ENCODE measurements around the gene TJP1. TPM values are rescaled to one million over a fixed set of nuclear protein-coding genes. Genes with fewer than 3 reads are reported as not detected.

TJP1 gene
- polyA plus RNA-seq, 4 donors: 19.5 to 61.8 (median 29.8) TPM

GRCh38 chr15:29800491-29801366, 21.5 kb downstream of the TJP1 start:
- no peaks in the 10 kb centered on the region for H3K9me3 ChIP-seq (ENCODE audit: control insufficient read depth in 2 of 2, insufficient read depth in 1 of 2, low read depth in 1 of 2, low read length in 1 of 2)
- DNase-seq: no peak
- H3K27me3 ChIP-seq (ENCODE audit: control insufficient read depth in 3 of 3, insufficient read depth in 3 of 3, low read length in 3 of 3): no peaks in the 10 kb centered on the region
- peaks cover 0 to 3% (median 3%) of the 10 kb centered on the region in 3 donors for H3K4me1 ChIP-seq (ENCODE audit: control insufficient read depth in 3 of 3, insufficient read depth in 2 of 3, low read depth in 1 of 3, low read length in 2 of 3)
- FAIRE-seq: no peak
- peaks cover 0 to 6% (median 0%) of the 10 kb centered on the region in 3 donors for H3K36me3 ChIP-seq (ENCODE audit: control insufficient read depth in 3 of 3, insufficient read depth in 2 of 3, low read depth in 1 of 3, low read length in 3 of 3)
- H3K27ac ChIP-seq (ENCODE audit: low read depth in 1 of 3, low read length in 2 of 3): no peak overlapping the region
- no peak overlapping the region for H3K4me3 ChIP-seq (ENCODE audit: low read depth in 1 of 3, low read length in 3 of 3)
- WGBS, 3 donors: 52 to 82% (median 65%) methylated on average over 7 of the region's 7 CpGs

DNA sequence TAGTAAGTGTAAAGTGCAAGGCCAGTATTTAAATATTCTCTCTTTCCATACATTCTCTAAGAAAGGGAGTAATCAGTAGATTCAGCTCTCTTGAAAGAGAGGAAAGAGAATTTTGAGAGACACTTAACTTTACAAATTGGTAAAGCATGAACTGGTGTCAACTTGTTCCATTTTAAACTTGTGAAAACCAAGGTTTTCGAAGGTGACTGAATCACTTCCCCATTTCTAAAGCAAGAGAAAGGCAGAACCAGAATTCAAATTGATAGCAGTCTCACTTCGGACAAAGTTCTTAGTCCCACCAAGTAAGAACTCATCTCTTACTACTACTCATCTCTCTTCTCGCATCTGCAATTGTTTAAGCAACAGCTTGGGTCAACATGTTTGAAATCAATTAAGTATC, 22.4 kb downstream of the TJP1 start:
- DNase-seq: no peak
- H3K4me1 ChIP-seq (ENCODE audit: control insufficient read depth in 3 of 3, insufficient read depth in 2 of 3, low read depth in 1 of 3, low read length in 2 of 3): peaks cover 0 to 3% (median 3%) of the 10 kb centered on the region in 3 donors
- H3K27ac ChIP-seq (ENCODE audit: low read depth in 1 of 3, low read length in 2 of 3): no peak overlapping the region
- WGBS, 3 donors: 69 to 86% (median 79%) methylated on average over 3 of the region's 3 CpGs
- H3K4me3 ChIP-seq (ENCODE audit: low read depth in 1 of 3, low read length in 3 of 3): no peak overlapping the region
- H3K9me3 ChIP-seq (ENCODE audit: control insufficient read depth in 2 of 2, insufficient read depth in 1 of 2, low read depth in 1 of 2, low read length in 1 of 2): no peaks in the 10 kb centered on the region
- H3K27me3 ChIP-seq (ENCODE audit: control insufficient read depth in 3 of 3, insufficient read depth in 3 of 3, low read length in 3 of 3): no peaks in the 10 kb centered on the region
- H3K36me3 ChIP-seq (ENCODE audit: control insufficient read depth in 3 of 3, insufficient read depth in 2 of 3, low read depth in 1 of 3, low read length in 3 of 3): peaks cover 0 to 8% (median 0%) of the 10 kb centered on the region in 3 donors
- FAIRE-seq: no peak

- no peak overlapping the region for H3K27ac ChIP-seq (ENCODE audit: low read depth in 1 of 3, low read length in 2 of 3)
- no peak for FAIRE-seq
- DNase-seq: no peak
- H3K9me3 ChIP-seq (ENCODE audit: control insufficient read depth in 2 of 2, insufficient read depth in 1 of 2, low read depth in 1 of 2, low read length in 1 of 2): no peaks in the 10 kb centered on the region
- H3K4me1 ChIP-seq (ENCODE audit: control insufficient read depth in 3 of 3, insufficient read depth in 2 of 3, low read depth in 1 of 3, low read length in 2 of 3): no peaks in the 10 kb centered on the region
- no peaks in the 10 kb centered on the region for H3K27me3 ChIP-seq (ENCODE audit: control insufficient read depth in 3 of 3, insufficient read depth in 3 of 3, low read length in 3 of 3)
- H3K36me3 ChIP-seq (ENCODE audit: control insufficient read depth in 3 of 3, insufficient read depth in 2 of 3, low read depth in 1 of 3, low read length in 3 of 3): peaks cover 0 to 10% (median 0%) of the 10 kb centered on the region in 3 donors
- 61 to 88% (median 73%) methylated on average over 1 of the region's 1 CpG for WGBS, 3 donors
- no peak overlapping the region for H3K4me3 ChIP-seq (ENCODE audit: low read depth in 1 of 3, low read length in 3 of 3)
Observed at GRCh38 chr15:29795610-29796009, 26.7 kb downstream of the TJP1 start.

GRCh38 chr15:29792426-29793159, 29.7 kb downstream of the TJP1 start:
- H3K4me1 ChIP-seq (ENCODE audit: control insufficient read depth in 3 of 3, insufficient read depth in 2 of 3, low read depth in 1 of 3, low read length in 2 of 3): peaks cover 0 to 3% (median 0%) of the 10 kb centered on the region in 3 donors
- no peaks in the 10 kb centered on the region for H3K27me3 ChIP-seq (ENCODE audit: control insufficient read depth in 3 of 3, insufficient read depth in 3 of 3, low read length in 3 of 3)
- no peak overlapping the region for H3K4me3 ChIP-seq (ENCODE audit: low read depth in 1 of 3, low read length in 3 of 3)
- no peak for FAIRE-seq
- no peak for DNase-seq
- peaks cover 0 to 6% (median 0%) of the 10 kb centered on the region in 3 donors for H3K36me3 ChIP-seq (ENCODE audit: control insufficient read depth in 3 of 3, insufficient read depth in 2 of 3, low read depth in 1 of 3, low read length in 3 of 3)
- 84 to 91% (median 91%) methylated on average over 2 of the region's 2 CpGs for WGBS, 3 donors
- no peaks in the 10 kb centered on the region for H3K9me3 ChIP-seq (ENCODE audit: control insufficient read depth in 2 of 2, insufficient read depth in 1 of 2, low read depth in 1 of 2, low read length in 1 of 2)
- no peak overlapping the region for H3K27ac ChIP-seq (ENCODE audit: low read depth in 1 of 3, low read length in 2 of 3)

- FAIRE-seq (no peak), DNase-seq (no peak)
- Histone ChIP-seq H3K9me3 (ENCODE audit: control insufficient read depth in 2 of 2, insufficient read depth in 1 of 2, low read depth in 1 of 2, low read length in 1 of 2) (no peaks in the 10 kb centered on the region), H3K36me3 (ENCODE audit: control insufficient read depth in 3 of 3, insufficient read depth in 2 of 3, low read depth in 1 of 3, low read length in 3 of 3) (peaks cover 0 to 4% (median 0%) of the 10 kb centered on the region in 3 donors), H3K4me3 (ENCODE audit: low read depth in 1 of 3, low read length in 3 of 3) (no peak overlapping the region), H3K27ac (ENCODE audit: low read depth in 1 of 3, low read length in 2 of 3) (no peak overlapping the region), H3K27me3 (ENCODE audit: control insufficient read depth in 3 of 3, insufficient read depth in 3 of 3, low read length in 3 of 3) (no peaks in the 10 kb centered on the region), H3K4me1 (ENCODE audit: control insufficient read depth in 3 of 3, insufficient read depth in 2 of 3, low read depth in 1 of 3, low read length in 2 of 3) (peaks cover 0 to 3% (median 0%) of the 10 kb centered on the region in 3 donors)
- WGBS, 3 donors: 87 to 96% (median 91%) methylated on average over 6 of the region's 6 CpGs
Observed at GRCh38 chr15:29790607-29791006, 31.7 kb downstream of the TJP1 start.

DNA sequence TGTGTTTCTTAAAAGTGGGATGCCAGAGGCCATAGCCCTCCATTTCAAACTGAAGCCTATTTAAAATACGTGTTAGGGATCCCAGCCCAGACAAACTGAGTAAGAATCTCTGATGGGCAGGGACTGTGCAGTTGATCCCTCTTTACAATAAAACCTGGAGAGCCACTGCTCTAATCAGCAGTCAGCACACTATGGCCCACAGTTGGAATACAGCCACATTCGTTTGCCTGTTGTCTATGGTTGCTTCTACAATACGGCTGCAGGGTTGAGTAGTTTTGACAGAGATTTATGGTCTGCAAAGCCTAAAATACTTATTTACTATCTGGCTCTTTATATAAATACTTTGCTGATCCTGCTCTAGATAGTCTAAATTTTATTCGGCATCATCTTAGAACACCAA, 32.4 kb downstream of the TJP1 start:
- FAIRE-seq (no peak), DNase-seq (no peak)
- peaks cover 0 to 3% (median 0%) of the 10 kb centered on the region in 3 donors for H3K4me1 ChIP-seq (ENCODE audit: control insufficient read depth in 3 of 3, insufficient read depth in 2 of 3, low read depth in 1 of 3, low read length in 2 of 3)
- H3K27me3 ChIP-seq (ENCODE audit: control insufficient read depth in 3 of 3, insufficient read depth in 3 of 3, low read length in 3 of 3): no peaks in the 10 kb centered on the region
- 64 to 83% (median 76%) methylated on average over 4 of the region's 4 CpGs for WGBS, 3 donors
- H3K36me3 ChIP-seq (ENCODE audit: control insufficient read depth in 3 of 3, insufficient read depth in 2 of 3, low read depth in 1 of 3, low read length in 3 of 3): peaks cover 0 to 2% (median 0%) of the 10 kb centered on the region in 3 donors
- no peak overlapping the region for H3K4me3 ChIP-seq (ENCODE audit: low read depth in 1 of 3, low read length in 3 of 3)
- H3K9me3 ChIP-seq (ENCODE audit: control insufficient read depth in 2 of 2, insufficient read depth in 1 of 2, low read depth in 1 of 2, low read length in 1 of 2): no peaks in the 10 kb centered on the region
- no peak overlapping the region for H3K27ac ChIP-seq (ENCODE audit: low read depth in 1 of 3, low read length in 2 of 3)

GRCh38 chr15:29788433-29789034, 33.7 kb downstream of the TJP1 start:
- no peaks in the 10 kb centered on the region for H3K9me3 ChIP-seq (ENCODE audit: control insufficient read depth in 2 of 2, insufficient read depth in 1 of 2, low read depth in 1 of 2, low read length in 1 of 2)
- no peaks in the 10 kb centered on the region for H3K27me3 ChIP-seq (ENCODE audit: control insufficient read depth in 3 of 3, insufficient read depth in 3 of 3, low read length in 3 of 3)
- FAIRE-seq (no peak), DNase-seq (no peak)
- H3K4me3 ChIP-seq (ENCODE audit: low read depth in 1 of 3, low read length in 3 of 3): no peak overlapping the region
- H3K36me3 ChIP-seq (ENCODE audit: control insufficient read depth in 3 of 3, insufficient read depth in 2 of 3, low read depth in 1 of 3, low read length in 3 of 3): peaks cover 0 to 2% (median 0%) of the 10 kb centered on the region in 3 donors
- peaks cover 0 to 3% (median 0%) of the 10 kb centered on the region in 3 donors for H3K4me1 ChIP-seq (ENCODE audit: control insufficient read depth in 3 of 3, insufficient read depth in 2 of 3, low read depth in 1 of 3, low read length in 2 of 3)
- WGBS, 3 donors: 89 to 95% (median 92%) methylated on average over 4 of the region's 4 CpGs
- H3K27ac ChIP-seq (ENCODE audit: low read depth in 1 of 3, low read length in 2 of 3): no peak overlapping the region

GRCh38 chr15:29787767-29788166, 34.5 kb downstream of the TJP1 start:
- FAIRE-seq (no peak), DNase-seq (no peak)
- H3K27ac ChIP-seq (ENCODE audit: low read depth in 1 of 3, low read length in 2 of 3): no peak overlapping the region
- H3K9me3 ChIP-seq (ENCODE audit: control insufficient read depth in 2 of 2, insufficient read depth in 1 of 2, low read depth in 1 of 2, low read length in 1 of 2): no peaks in the 10 kb centered on the region
- no peaks in the 10 kb centered on the region for H3K27me3 ChIP-seq (ENCODE audit: control insufficient read depth in 3 of 3, insufficient read depth in 3 of 3, low read length in 3 of 3)
- H3K36me3 ChIP-seq (ENCODE audit: control insufficient read depth in 3 of 3, insufficient read depth in 2 of 3, low read depth in 1 of 3, low read length in 3 of 3): no peaks in the 10 kb centered on the region
- no peak overlapping the region for H3K4me3 ChIP-seq (ENCODE audit: low read depth in 1 of 3, low read length in 3 of 3)
- H3K4me1 ChIP-seq (ENCODE audit: control insufficient read depth in 3 of 3, insufficient read depth in 2 of 3, low read depth in 1 of 3, low read length in 2 of 3): peaks cover 0 to 3% (median 0%) of the 10 kb centered on the region in 3 donors
